NCI-H345 treated with DMSO at 0.1 percent for 48 hours (cell line): ENCODE results near the gene PTPN20.
"Not testable (repeated sequence)": the region's sequence is repeated elsewhere in the genome, so short reads cannot be mapped to it uniquely, and the experiment has no call there.

ENCODE experiments used
- DNase-seq: peaks from one replicate; lab custom pipeline; 2025; ENCODE audit not compliant: unreplicated experiment; lab: John Stamatoyannopoulos, UW

Gene PTPN20

GRCh38 chr10:46948687-46949518 lies 37.7 kb downstream of the PTPN20 start:
- DNase-seq: not testable (repeated sequence)

GRCh38 chr10:46952540-46952939 lies 41.3 kb downstream of the PTPN20 start:
- DNase-seq: not testable (repeated sequence)

GRCh38 chr10:46960742-46961141 lies 49.5 kb downstream of the PTPN20 start:
- not testable (repeated sequence) for DNase-seq

GRCh38 chr10:46963356-46963755 lies 52.1 kb downstream of the PTPN20 start:
- DNase-seq: not testable (repeated sequence)

GRCh38 chr10:46967013-46967412 lies 55.8 kb downstream of the PTPN20 start:
- DNase-seq: not testable (repeated sequence)

- not testable (repeated sequence) for DNase-seq
Measured at GRCh38 chr10:46980223-46980622, 69.0 kb downstream of the PTPN20 start.

GRCh38 chr10:46987233-46987924 lies 76.2 kb downstream of the PTPN20 start:
- not testable (repeated sequence) for DNase-seq

- DNase-seq: peak; percentile 3
Measured at GRCh38 chr10:46992803-46993561, 81.8 kb downstream of the PTPN20 start.

- DNase-seq: no peak
Measured at GRCh38 chr10:46995234-46995633, 84.0 kb downstream of the PTPN20 start.

- DNase-seq: no peak
Measured at GRCh38 chr10:46998192-46998591, 87.0 kb downstream of the PTPN20 start.

- no peak for DNase-seq
Measured at GRCh38 chr10:46998595-46998994, 87.4 kb downstream of the PTPN20 start.

GRCh38 chr10:46999217-46999616 lies 88.0 kb downstream of the PTPN20 start:
- DNase-seq: no peak

- peak; percentile 33 for DNase-seq
Measured at GRCh38 chr10:47008769-47009168, 97.5 kb downstream of the PTPN20 start.

GRCh38 chr10:47009215-47009838 lies 98.1 kb downstream of the PTPN20 start:
- DNase-seq: no peak

- no peak for DNase-seq
Measured at GRCh38 chr10:47010036-47010435, 98.8 kb downstream of the PTPN20 start.

- DNase-seq: no peak
Measured at GRCh38 chr10:47012214-47012613, 101.0 kb downstream of the PTPN20 start.

GRCh38 chr10:47013507-47014154 lies 102.4 kb downstream of the PTPN20 start:
- DNase-seq: no peak

GRCh38 chr10:47015404-47015803 lies 104.2 kb downstream of the PTPN20 start:
- DNase-seq: no peak

- no peak for DNase-seq
Measured at GRCh38 chr10:47016564-47016963, 105.3 kb downstream of the PTPN20 start.

GRCh38 chr10:47018026-47018735 lies 107.0 kb downstream of the PTPN20 start:
- DNase-seq: no peak
